WI38 (cell line): Measurements from ENCODE around the gene GNL1.
A peak's percentile ranks its signal among the peaks of the same experiment; 100 is the strongest.

ENCODE experiments used
- H3K4me3 ChIP-seq: 2 replicates; pipeline ENCODE4 v1.5.1; 2011; ENCODE audit warnings: low read depth, mild to moderate bottlenecking, control low read depth, low read length
- TF ChIP-seq, protein P1 (sequence below): IDR thresholded peaks from 2 replicates; pipeline ENCODE4 v1.5.1; 2012; ENCODE audit warnings: low read depth, mild to moderate bottlenecking, control low read depth, low read length

The GNL1 gene

DNA sequence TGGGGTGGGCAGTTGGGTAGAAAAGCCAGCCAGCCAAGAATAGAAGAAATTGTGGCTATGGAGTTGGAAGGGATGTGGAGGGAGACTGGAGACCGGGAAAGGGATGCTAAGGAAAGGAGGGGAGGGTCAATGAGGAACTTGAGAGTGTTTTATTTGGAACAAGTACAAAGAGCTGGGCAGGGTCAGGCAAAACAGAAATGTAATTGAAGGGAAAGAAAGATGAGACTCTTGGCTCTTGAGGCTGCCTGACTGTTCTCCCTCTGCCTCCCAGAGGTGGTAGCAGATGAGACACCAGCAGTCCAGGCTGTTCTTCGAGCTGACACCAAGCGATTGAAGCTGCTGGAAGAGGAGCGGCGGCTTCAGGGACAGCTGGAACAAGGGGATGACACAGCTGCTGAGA, 27.6 kb upstream of the GNL1 start:
- TF ChIP-seq, protein P1, sequence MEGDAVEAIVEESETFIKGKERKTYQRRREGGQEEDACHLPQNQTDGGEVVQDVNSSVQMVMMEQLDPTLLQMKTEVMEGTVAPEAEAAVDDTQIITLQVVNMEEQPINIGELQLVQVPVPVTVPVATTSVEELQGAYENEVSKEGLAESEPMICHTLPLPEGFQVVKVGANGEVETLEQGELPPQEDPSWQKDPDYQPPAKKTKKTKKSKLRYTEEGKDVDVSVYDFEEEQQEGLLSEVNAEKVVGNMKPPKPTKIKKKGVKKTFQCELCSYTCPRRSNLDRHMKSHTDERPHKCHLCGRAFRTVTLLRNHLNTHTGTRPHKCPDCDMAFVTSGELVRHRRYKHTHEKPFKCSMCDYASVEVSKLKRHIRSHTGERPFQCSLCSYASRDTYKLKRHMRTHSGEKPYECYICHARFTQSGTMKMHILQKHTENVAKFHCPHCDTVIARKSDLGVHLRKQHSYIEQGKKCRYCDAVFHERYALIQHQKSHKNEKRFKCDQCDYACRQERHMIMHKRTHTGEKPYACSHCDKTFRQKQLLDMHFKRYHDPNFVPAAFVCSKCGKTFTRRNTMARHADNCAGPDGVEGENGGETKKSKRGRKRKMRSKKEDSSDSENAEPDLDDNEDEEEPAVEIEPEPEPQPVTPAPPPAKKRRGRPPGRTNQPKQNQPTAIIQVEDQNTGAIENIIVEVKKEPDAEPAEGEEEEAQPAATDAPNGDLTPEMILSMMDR = no peak
- no peak overlapping the region for H3K4me3 ChIP-seq

DNA sequence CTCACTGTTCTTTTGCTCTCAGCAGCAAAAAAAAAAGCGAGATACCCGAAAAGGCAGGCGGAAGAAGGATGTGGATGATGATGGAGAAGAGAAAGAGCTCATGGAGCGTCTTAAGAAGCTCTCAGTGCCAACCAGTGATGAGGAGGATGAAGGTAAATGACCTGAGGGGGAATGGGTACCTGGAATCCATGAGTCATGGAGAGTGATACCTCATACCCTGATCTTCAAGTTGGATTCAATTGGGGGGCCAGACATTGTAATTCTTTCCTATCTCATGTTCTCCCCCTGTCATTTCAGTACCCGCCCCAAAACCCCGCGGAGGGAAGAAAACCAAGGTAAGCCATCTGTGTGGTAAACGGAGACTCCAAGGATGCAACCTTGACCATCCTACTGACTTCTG, 21.8 kb upstream of the GNL1 start:
- H3K4me3 ChIP-seq = no peak overlapping the region
- TF ChIP-seq, protein P1 = no peak

GRCh38 chr6:30573113-30573512, 16.8 kb upstream of the GNL1 start:
- TF ChIP-seq, protein P1 = no peak
- no peak overlapping the region for H3K4me3 ChIP-seq

DNA sequence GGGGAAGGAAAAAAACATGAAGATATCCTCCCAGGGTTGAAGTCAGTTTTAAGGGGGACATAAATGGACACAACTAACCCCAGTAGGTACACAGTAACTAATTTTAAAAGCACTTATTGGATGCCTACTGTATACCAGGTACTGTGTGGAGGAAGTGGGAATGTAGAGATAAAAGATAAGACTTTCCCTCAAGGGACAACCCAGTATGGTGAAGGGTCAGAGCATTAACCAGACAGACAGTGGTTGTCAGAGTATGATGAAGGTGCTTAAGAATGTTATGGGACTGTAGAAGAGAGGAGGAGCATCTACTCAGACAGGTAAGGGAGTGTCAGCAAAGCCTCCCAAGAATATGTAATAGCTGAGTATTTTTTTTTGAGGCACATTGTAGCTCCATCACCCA, 15.9 kb upstream of the GNL1 start:
- H3K4me3 ChIP-seq = peak overlapping the region; percentile 69
- TF ChIP-seq, protein P1 = no peak

DNA sequence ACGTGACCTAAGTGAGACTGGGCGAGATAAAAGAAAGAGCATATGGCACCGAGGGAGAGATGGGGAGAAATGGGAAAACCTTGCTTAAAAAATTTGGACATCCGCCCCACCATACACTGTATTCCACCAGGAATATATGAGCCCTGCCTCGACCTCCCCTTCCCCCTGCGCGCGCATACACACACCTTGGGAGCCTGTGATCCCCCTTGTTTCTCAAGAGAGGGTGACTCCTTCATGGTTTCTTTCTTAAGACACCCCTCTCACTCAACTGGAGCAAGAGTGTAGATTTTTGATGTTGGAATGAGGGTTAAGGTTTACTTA, 15.4 kb upstream of the GNL1 start:
- H3K4me3 ChIP-seq = peak overlapping the region; percentile 69
- TF ChIP-seq, protein P1 = no peak

- peak within 1 kb of the TSS; percentile 69 for H3K4me3 ChIP-seq
- TF ChIP-seq, protein P1 = no peak
These were observed 14.9 kb upstream of the GNL1 start, which contains the start of gene ABCF1 for GRCh38 chr6:30571075-30571761. Gene ABCF1 (plus strand): TSS chr6:30571442. CDS start chr6:30571488, 46 bp downstream.

GRCh38 chr6:30570740-30571074, 14.4 kb upstream of the GNL1 start:
- peak overlapping the region; percentile 69 for H3K4me3 ChIP-seq
- TF ChIP-seq, protein P1 = no peak
